Neural cell (in vitro differentiated cells): ENCODE results near the gene PTCRA.

Source experiments
- CTCF ChIP-seq: fragments of 450-650 bp; IDR thresholded peaks from 2 replicates; pipeline ENCODE4 v1.5.1; 2014; ENCODE audit warnings: antibody characterized with exemption, mild to moderate bottlenecking, moderate library complexity; ENCODE audit not compliant: poor library complexity, severe bottlenecking
- EP300 ChIP-seq: fragments of 450-650 bp; conservative IDR thresholded peaks from 2 replicates; pipeline ENCODE4 v1.6.1; 2014; ENCODE audit warnings: antibody characterized with exemption, mild to moderate bottlenecking, moderate library complexity; ENCODE audit not compliant: poor library complexity, severe bottlenecking
- POLR2AphosphoS5 ChIP-seq: IDR thresholded peaks from 2 replicates; pipeline ENCODE4 v1.6.1; 2012
- RAD21 ChIP-seq: fragments of 450-650 bp; conservative IDR thresholded peaks from 2 replicates; pipeline ENCODE4 v1.6.1; 2014; ENCODE audit warnings: antibody characterized with exemption, mild to moderate bottlenecking, moderate library complexity

GRCh38 chr6:42928986-42929820 lies 13.3 kb downstream of the PTCRA start, which contains the start of gene CNPY3:
- TF ChIP-seq CTCF, result peak; percentile 60
- TF ChIP-seq EP300, result peak; percentile 17
- TF ChIP-seq POLR2AphosphoS5, result peak; percentile 86
- peak; percentile 19 for TF ChIP-seq RAD21
